ENCODE measurements around the gene PPFIBP1.

DNA sequence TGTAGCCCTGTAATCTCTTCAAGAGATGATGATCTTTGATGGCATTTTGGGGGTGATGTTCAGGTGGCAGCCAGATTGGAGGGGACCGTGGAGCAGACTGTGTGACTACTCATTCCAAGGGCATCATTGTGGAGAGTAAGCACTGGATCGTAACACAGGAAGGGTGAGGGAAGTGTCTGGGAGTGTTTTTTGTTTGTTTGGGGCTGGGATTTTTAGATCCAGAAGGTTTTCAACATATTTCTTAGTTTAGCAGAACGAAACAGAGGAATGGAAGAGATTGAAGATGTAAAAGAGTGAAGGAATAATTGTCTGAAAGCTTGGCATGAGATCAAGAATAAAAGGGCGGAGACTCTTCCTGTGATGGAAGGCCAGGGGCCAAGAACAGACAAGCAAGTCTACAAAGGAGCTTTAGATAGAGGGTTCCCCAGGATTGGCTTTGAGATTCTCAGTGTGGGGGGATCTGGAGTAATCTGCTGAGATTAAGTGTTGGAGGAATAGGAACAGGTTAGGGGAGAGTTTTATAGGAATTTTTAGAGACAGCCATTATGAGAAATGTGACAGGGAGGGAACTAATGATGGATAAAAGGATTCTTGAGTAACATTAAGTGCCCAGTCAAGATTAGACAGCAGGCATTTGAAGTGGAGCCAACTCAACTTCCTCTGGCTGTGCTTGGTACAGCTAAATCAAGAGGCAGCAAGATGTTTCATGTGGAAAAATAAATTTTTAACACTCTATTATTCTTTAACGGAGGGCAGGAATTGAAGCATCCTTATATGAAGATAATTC is 92.5 kb downstream of the PPFIBP1 start:
- TF ChIP-seq CHD2 (IDR thresholded peaks at IDR 0.05; ENCODE audit: low read length, partially characterized antibody) (no peak), POLR2A (IDR thresholded peaks at IDR 0.05; ENCODE audit: low read length) (no peak), CBX2 (IDR thresholded peaks at IDR 0.05; ENCODE audit: borderline replicate concordance, low read depth) (no peak), RCOR1 (IDR thresholded peaks at IDR 0.05; ENCODE audit: low read depth, low read length) (no peak), JUN (IDR thresholded peaks at IDR 0.05) (no peak), RFX5 (IDR thresholded peaks at IDR 0.05) (no peak)
- TF ChIP-seq, protein P1, sequence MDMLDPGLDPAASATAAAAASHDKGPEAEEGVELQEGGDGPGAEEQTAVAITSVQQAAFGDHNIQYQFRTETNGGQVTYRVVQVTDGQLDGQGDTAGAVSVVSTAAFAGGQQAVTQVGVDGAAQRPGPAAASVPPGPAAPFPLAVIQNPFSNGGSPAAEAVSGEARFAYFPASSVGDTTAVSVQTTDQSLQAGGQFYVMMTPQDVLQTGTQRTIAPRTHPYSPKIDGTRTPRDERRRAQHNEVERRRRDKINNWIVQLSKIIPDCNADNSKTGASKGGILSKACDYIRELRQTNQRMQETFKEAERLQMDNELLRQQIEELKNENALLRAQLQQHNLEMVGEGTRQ (IDR thresholded peaks at IDR 0.05), result no peak
- TF ChIP-seq, protein P2, sequence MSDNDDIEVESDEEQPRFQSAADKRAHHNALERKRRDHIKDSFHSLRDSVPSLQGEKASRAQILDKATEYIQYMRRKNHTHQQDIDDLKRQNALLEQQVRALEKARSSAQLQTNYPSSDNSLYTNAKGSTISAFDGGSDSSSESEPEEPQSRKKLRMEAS (IDR thresholded peaks at IDR 0.05), result no peak
- TF ChIP-seq, protein P3, sequence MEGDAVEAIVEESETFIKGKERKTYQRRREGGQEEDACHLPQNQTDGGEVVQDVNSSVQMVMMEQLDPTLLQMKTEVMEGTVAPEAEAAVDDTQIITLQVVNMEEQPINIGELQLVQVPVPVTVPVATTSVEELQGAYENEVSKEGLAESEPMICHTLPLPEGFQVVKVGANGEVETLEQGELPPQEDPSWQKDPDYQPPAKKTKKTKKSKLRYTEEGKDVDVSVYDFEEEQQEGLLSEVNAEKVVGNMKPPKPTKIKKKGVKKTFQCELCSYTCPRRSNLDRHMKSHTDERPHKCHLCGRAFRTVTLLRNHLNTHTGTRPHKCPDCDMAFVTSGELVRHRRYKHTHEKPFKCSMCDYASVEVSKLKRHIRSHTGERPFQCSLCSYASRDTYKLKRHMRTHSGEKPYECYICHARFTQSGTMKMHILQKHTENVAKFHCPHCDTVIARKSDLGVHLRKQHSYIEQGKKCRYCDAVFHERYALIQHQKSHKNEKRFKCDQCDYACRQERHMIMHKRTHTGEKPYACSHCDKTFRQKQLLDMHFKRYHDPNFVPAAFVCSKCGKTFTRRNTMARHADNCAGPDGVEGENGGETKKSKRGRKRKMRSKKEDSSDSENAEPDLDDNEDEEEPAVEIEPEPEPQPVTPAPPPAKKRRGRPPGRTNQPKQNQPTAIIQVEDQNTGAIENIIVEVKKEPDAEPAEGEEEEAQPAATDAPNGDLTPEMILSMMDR (IDR thresholded peaks at IDR 0.05), result no peak

Measured in A549 (cell line).